Stimulated activated CD4-positive, alpha-beta T cell treated with anti-CD3 and anti-CD28 coated beads, Interleukin-2, amount 100 ng/mL, for 48 hours (primary cell): ENCODE results near the gene ATP5MG.

ENCODE experiments used
- DNase-seq, 2 donors: peaks; one replicate each; pipeline ENCODE4 v3.0.0-alpha.2; 2020

The ATP5MG gene

DNA sequence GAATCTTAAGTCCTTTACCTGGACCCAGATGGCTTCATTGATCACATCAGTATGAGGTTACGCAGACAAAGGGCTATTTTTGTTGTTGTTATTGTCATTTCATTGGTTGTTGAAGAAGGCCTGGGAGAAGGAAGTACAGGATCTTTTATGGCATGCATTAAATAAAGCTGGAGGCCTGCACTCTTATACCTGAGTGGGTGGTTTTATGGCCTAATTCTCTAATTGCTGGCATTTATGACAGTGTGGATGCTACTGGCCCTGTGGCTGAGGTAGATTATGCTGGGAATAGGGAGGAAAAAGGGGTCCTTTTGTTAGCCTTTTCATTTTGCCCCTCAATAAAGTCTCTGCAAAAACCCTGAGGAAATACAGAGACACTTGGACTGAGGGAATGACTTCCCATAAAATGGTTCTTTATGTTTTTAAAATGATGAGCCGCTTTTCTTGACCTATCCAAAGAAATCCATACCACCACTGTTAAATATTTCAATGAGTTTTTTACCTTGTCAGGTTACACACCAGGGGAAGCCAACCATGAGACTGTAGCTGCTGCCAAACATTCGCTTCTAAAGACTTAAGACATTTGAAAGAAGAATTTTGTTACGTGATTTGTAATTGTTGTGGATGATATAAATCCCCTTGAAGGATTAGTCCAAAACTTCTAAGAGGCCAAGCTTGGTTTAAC is 41.6 kb downstream of the ATP5MG start:
- no peak for DNase-seq

DNA sequence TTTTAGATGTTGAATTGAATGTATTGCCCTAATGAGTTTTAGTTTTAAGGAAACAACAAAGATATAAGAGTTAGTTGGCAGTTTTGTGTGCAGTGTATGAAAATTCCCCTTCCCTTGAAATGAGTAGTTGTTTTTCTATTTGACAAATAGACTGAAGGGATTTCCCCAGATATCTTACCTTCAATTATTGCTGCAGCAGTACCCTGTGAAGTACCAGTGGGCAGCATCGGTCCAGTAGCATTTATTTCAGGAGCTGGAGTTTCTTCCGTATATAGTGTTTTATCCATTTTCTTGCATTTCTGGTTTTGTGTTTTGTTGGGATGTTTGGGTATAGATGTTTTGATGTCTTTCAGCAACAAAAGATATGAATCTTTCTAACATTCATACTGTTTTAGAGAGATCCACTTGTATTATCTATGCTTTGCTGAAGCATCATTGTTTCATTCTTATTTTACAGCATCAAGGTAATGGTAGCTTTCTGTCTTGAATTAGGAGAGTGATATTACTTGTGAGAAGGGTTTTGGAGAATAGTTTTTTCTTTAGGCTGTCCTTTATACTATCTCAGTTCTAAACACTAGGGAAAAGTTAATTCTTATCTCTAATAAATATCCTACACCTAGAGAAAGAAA is 42.3 kb downstream of the ATP5MG start:
- DNase-seq: no peak

DNA sequence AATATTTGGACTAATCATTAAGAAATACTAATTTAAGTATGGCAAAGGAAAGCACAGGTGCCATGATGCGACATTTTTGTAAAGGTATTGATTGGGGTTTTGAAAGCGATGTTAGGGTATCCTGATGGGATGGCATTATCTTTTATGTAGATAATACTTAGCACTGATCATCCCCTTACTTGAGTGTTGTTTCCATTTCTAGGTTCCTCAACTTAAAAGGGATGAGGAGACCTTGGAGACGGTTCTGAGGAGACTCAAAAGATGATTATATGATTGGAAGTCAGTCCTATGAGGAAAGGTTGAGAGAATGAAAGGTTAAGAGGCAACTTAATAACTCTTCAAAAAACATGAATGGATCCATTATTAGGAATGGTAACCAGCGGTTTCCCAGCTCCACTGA is 46.0 kb downstream of the ATP5MG start:
- no peak for DNase-seq

DNA sequence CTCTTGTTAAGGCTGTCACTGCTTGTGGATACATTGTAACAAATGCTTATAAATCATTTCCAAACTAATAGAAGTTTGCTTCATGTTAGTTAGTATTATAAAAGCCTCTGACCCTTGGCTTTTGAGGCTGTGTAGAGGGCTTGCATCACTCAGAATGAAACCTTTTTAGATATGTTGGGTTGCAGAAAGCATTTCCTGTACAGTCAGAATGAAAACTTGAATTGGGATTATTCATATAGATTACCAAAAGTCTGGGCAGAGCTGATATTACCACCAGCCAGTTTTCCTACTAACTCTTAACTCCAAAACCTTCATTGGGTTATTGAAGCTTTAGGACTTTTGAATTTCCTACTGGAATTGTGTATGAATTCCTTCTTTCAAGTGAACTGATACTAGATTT is 46.9 kb downstream of the ATP5MG start:
- DNase-seq: no peak

DNA sequence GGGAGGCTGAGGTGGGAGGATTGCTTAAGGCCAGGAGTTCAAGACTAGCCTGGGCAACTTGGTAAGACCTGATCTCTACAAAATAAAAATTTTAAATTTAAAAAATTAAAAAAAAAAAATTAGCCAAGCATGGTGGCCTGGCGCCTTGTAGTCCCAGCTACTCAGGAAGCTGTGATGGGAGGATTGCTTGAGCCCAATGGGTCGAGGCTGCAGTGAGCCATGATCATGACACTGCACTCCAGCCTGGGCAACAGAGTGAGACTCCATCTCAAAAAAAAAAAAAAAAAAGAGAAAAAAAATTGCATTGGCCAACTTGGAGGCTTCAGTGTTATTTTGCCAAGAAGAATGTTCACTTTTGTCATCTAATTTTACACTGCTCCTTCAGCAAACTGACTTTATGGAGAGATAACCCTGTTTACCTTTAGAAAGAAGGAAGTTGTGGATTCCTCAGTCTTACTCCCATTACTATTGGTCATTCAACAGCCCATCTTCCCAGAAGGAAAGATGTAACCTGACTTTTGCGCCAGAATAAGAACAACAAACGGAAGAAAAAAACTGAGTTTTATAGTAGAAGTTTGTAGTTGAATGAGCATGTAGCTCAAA is 48.0 kb downstream of the ATP5MG start:
- no peak for DNase-seq

DNA sequence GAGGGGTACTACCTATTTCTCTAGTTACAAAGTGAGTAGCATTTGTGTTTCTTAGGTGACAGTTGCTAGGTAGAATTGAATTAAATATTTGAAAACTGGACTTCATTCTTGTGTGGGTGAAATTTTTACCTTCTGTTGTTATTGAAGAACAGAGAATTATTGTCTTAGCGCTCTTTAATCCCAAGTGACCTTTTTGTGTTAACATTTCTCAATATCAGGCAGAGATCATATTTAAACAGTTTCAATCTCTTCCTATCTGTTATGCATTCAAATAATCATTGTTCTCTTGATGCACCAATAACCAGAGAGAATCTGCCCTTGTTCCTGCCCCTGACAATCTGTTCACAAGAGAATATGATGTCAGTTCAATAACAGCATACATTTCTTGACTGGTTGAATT is 49.0 kb downstream of the ATP5MG start:
- DNase-seq: no peak
